ENCODE data around the gene AK3. TPM values are rescaled to one million over a fixed set of nuclear protein-coding genes. Genes with fewer than 3 reads are reported as not detected.

The AK3 gene
- total and polyA plus RNA-seq, 9 of the 15 experiments (the other 6 are each of a cell fraction or from before 2014, with no cell fraction given) = 12.2 to 78.6 (median 41.8) TPM

DNA sequence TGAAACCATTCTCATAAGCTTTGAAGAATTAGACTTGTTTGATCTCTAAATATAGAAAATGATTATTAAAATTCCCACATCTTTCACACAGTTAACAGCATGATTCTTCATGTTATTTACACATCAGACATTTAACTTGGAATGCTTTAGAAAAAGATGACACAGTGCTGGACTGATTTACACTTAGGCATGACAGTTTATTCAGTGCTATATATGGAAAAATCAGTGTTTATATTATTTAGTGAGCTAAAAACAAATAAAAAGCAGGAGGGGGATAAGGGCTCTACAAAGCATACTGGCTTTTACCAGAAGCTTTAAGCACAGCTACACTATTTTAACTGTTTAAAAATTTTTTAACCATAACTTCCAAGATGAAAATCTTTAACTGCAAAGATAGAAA, 31.6 kb downstream of the AK3 start:
- FAIRE-seq (no peak), DNase-seq (ENCODE audit: extremely low read depth in 1 of 4, low spot score in 3 of 4) (no peak), ATAC-seq (no peak)
- CTCF ChIA-PET (ENCODE audit: low intra/inter-chr PET ratio) = no interaction called here
- Histone ChIP-seq H3K36me3 (ENCODE audit: control insufficient read depth, insufficient read depth, low read length) (peaks cover 74% of the 10 kb centered on the region; the same call in 2 of the 3 replicates), H3K4me2 (ENCODE audit: insufficient read depth, low read length) (no peak overlapping the region), H3K9me1 (ENCODE audit: control insufficient read depth, insufficient read depth, low read length) (no peaks in the 10 kb centered on the region), H3K4me1 (replicated peaks in 1 of 2; ENCODE audit: control insufficient read depth in 2 of 2, insufficient read depth in 2 of 2, low read length in 2 of 2) (no peaks in the 10 kb centered on the region), H3K4me3 (no peak overlapping the region), H2AFZ (ENCODE audit: low read depth, low read length) (no peak overlapping the region), H3K27me3 (ENCODE audit: control insufficient read depth in 2 of 2, insufficient read depth in 2 of 2, low read length in 2 of 2) (no peaks in the 10 kb centered on the region), H3K27ac (ENCODE audit: extremely low read depth, low read depth, low read length) (no peak overlapping the region), H3K9me3 (replicated peaks; ENCODE audit: control insufficient read depth, insufficient read depth, low read depth, low read length) (no peaks in the 10 kb centered on the region; the same call in 1 of the 2 replicates), H3K79me2 (ENCODE audit: control insufficient read depth, insufficient read depth, low read length) (no peaks in the 10 kb centered on the region), H4K20me1 (replicated peaks; ENCODE audit: control insufficient read depth, insufficient read depth, low read length) (no peaks in the 10 kb centered on the region), H3K9ac (ENCODE audit: insufficient read depth in 1 of 2, low read depth in 2 of 2, low read length in 2 of 2) (no peak overlapping the region)
- no TSS peak for BruUV-seq (replicated peaks)
- POLR2A ChIA-PET = interaction anchor here (0.6 kb wide), 1 partner anchor 27 kb away, joined by 3 read pairs; no protein-coding TSS in a partner anchor
- in situ Hi-C loops (cut with MboI) = no loop called here
- intact Hi-C loops (cut with micrococcal nuclease) = no loop called here
- TF ChIP-seq ZNF212 (CRISPR knock-in tag; IDR thresholded peaks at IDR 0.05) (no peak), ZNF583 (CRISPR knock-in tag; IDR thresholded peaks at IDR 0.05) (no peak), ELF4 (CRISPR knock-in tag; IDR thresholded peaks at IDR 0.05) (no peak), CCAR2 (IDR thresholded peaks at IDR 0.05; ENCODE audit: low read depth, low read length) (no peak), KAT7 (CRISPR knock-in tag; IDR thresholded peaks at IDR 0.05; ENCODE audit: borderline replicate concordance) (no peak), ZNF23 (CRISPR knock-in tag; IDR thresholded peaks at IDR 0.05) (no peak), SAFB2 (IDR thresholded peaks at IDR 0.05; ENCODE audit: borderline replicate concordance, low read depth, low read length, severe bottlenecking) (no peak), COPS2 (conservative IDR thresholded peaks at IDR 0.05) (no peak)

Measured in K562 (cell line).